A549 (cell line): ENCODE measurements around the gene PMM2. TPM values are rescaled to one million over a fixed set of nuclear protein-coding genes. Genes with fewer than 3 reads are reported as not detected.

ENCODE experiments used
- ATAC-seq, 2 experiments: fragments of 200-7000 bp in 1 of 2; fragments of >200 bp in 1 of 2; cut with Nextera tagmentation in 1 of 2; cut with Tn5 transposase in 1 of 2; 3 replicates each; pipeline versions ENCODE4 v1.8.0 to v1.9.1; 2018 to 2020; ENCODE audit warnings: mild to moderate bottlenecking in 1 of 2, moderate library complexity in 1 of 2
- CTCF ChIA-PET: fragments of 300-600 bp; sonication (Branson Sonifier 250); formaldehyde crosslinking; extraction: SDS; loops from one replicate; lab custom pipeline; 2021; ENCODE audit warnings: antibody characterized with exemption, inconsistent platforms; lab: Yijun Ruan, JAX
- POLR2A ChIA-PET: fragments of 350-600 bp; formaldehyde crosslinking; extraction: SDS; loops from one replicate; lab custom pipeline; 2021; ENCODE audit warnings: antibody characterized with exemption, inconsistent platforms; lab: Yijun Ruan, JAX
- DNase-seq, 2 experiments: peaks; one replicate each; pipeline versions ENCODE4 v3.0.0 to v3.0.0-alpha.2; 2011 to 2016; ENCODE audit warnings: low read depth in 1 of 2, low spot score in 1 of 2
- FAIRE-seq: peaks from 2 replicates; lab custom pipeline; 2011; peaks lifted over from hg19 to GRCh38; lab: Jason Lieb, UNC
- H3K27ac ChIP-seq, 2 experiments: fragments of >200 bp; sonication (Bioruptor Twin); formaldehyde crosslinking; 3 replicates each; pipeline ENCODE4 v1.5.1; 2016 to 2017
- H3K4me1 ChIP-seq: fragments of >200 bp; sonication (Bioruptor Twin); formaldehyde crosslinking; 3 replicates; pipeline ENCODE4 v1.6.1; 2016
- H3K4me2 ChIP-seq: fragments of >200 bp; sonication (Bioruptor Twin); formaldehyde crosslinking; 3 replicates; pipeline ENCODE4 v1.6.1; 2016
- H3K4me3 ChIP-seq: fragments of >200 bp; sonication (Bioruptor Twin); formaldehyde crosslinking; 3 replicates; pipeline ENCODE4 v1.5.1; 2016
- H3K9me3 ChIP-seq: fragments of >200 bp; sonication (Bioruptor Twin); formaldehyde crosslinking; 3 replicates; pipeline ENCODE4 v1.6.1; 2016
- ATOH8 ChIP-seq: fragments of 250-450 bp; sonication (Bioruptor Pico); IDR thresholded peaks from 2 replicates; pipeline ENCODE4 v1.5.0; 2020; ENCODE audit warnings: low read depth, mild to moderate bottlenecking, moderate library complexity
- BCL3 ChIP-seq: fragments of >200 bp; sonication (Bioruptor Twin); formaldehyde crosslinking; IDR thresholded peaks from 3 replicates; pipeline ENCODE4 v1.6.1; 2016
- CBX2 ChIP-seq: fragments of 200-600 bp; sonication (generic); IDR thresholded peaks from 2 replicates; pipeline ENCODE4 v1.6.1; 2016; ENCODE audit warnings: low read depth, mild to moderate bottlenecking, borderline replicate concordance
- E2F6 ChIP-seq: IDR thresholded peaks from 2 replicates; pipeline ENCODE4 v1.6.1; 2012; ENCODE audit warnings: low read depth, borderline replicate concordance
- EHF ChIP-seq: fragments of 250-450 bp; sonication (Bioruptor Pico); IDR thresholded peaks from 2 replicates; pipeline ENCODE4 v1.5.0; 2020; ENCODE audit warnings: mild to moderate bottlenecking
- EHMT2 ChIP-seq: fragments of 200-600 bp; sonication (generic); IDR thresholded peaks from 2 replicates; pipeline ENCODE4 v1.6.1; 2016; ENCODE audit warnings: antibody characterized with exemption, low read depth, mild to moderate bottlenecking, moderate library complexity
- ELK1 ChIP-seq: fragments of 150-350 bp; IDR thresholded peaks from 2 replicates; pipeline ENCODE4 v1.6.1; 2014; ENCODE audit warnings: low read depth, mild to moderate bottlenecking, low read length
- EP300 ChIP-seq, 2 experiments: fragments of >200 bp; sonication (Bioruptor Twin); formaldehyde crosslinking; IDR thresholded peaks; 2 replicates in 1 of 2; 3 replicates in 1 of 2; pipeline ENCODE4 v1.6.1; 2016 to 2017
- FOSB ChIP-seq: fragments of 250-450 bp; sonication (Bioruptor Pico); IDR thresholded peaks from 2 replicates; pipeline ENCODE4 v1.5.0; 2020; ENCODE audit warnings: mild to moderate bottlenecking, moderate library complexity
- FOSL2 ChIP-seq, 2 experiments: fragments of 450-650 bp in 1 of 2; fragments of >200 bp in 1 of 2; sonication (Bioruptor Twin) in 1 of 2; formaldehyde crosslinking; IDR thresholded peaks; 2 replicates each; pipeline versions ENCODE4 v1.5.0 to v1.6.1; 2016 to 2020; ENCODE audit warnings: mild to moderate bottlenecking in 1 of 2, moderate library complexity in 1 of 2
- FOXS1 ChIP-seq: fragments of 250-450 bp; sonication (Bioruptor Pico); IDR thresholded peaks from 2 replicates; pipeline ENCODE4 v1.5.0; 2020; ENCODE audit warnings: mild to moderate bottlenecking, moderate library complexity
- GATA3 ChIP-seq: IDR thresholded peaks from 2 replicates; pipeline ENCODE4 v1.6.1; 2012; ENCODE audit warnings: borderline replicate concordance
- HDAC2 ChIP-seq: fragments of 200-600 bp; sonication (generic); IDR thresholded peaks from 2 replicates; pipeline ENCODE4 v1.6.1; 2016
- HEYL ChIP-seq: fragments of 250-450 bp; sonication (Bioruptor Pico); IDR thresholded peaks from 2 replicates; pipeline ENCODE4 v1.8.0; 2021; ENCODE audit warnings: mild to moderate bottlenecking, moderate library complexity
- HOXB13 ChIP-seq: fragments of 250-450 bp; sonication (Bioruptor Pico); IDR thresholded peaks from 2 replicates; pipeline ENCODE4 v1.5.0; 2020; ENCODE audit warnings: low read depth, mild to moderate bottlenecking, moderate library complexity
- JUNB ChIP-seq: fragments of >200 bp; sonication (Bioruptor Twin); formaldehyde crosslinking; IDR thresholded peaks from 2 replicates; pipeline ENCODE4 v1.6.1; 2016
- MYC ChIP-seq: IDR thresholded peaks from 2 replicates; pipeline ENCODE4 v1.6.1; 2012; ENCODE audit warnings: mild to moderate bottlenecking, inconsistent platforms, low read length, improper control_type of control experiment, borderline replicate concordance
- NFE2L2 ChIP-seq: fragments of 150-350 bp; conservative IDR thresholded peaks from 2 replicates; pipeline ENCODE4 v1.6.1; 2014; ENCODE audit warnings: low read length
- NR3C1 ChIP-seq: fragments of >200 bp; sonication (Bioruptor Twin); formaldehyde crosslinking; IDR thresholded peaks from 3 replicates; pipeline ENCODE4 v1.6.1; 2017
- PHF8 ChIP-seq: fragments of 200-600 bp; sonication (generic); IDR thresholded peaks from 2 replicates; pipeline ENCODE4 v1.6.1; 2016; ENCODE audit warnings: low read depth, mild to moderate bottlenecking, antibody characterized with exemption, moderate library complexity, borderline replicate concordance
- POLR2AphosphoS2 ChIP-seq: conservative IDR thresholded peaks from 2 replicates; pipeline ENCODE4 v1.6.1; 2012; ENCODE audit warnings: low read length, improper control_type of control experiment, inconsistent platforms
- RAD21 ChIP-seq, 2 experiments: fragments of >200 bp in 1 of 2; sonication (Bioruptor Twin) in 1 of 2; formaldehyde crosslinking in 1 of 2; IDR thresholded peaks in 1 of 2; conservative IDR thresholded peaks in 1 of 2; 2 replicates in 1 of 2; 3 replicates in 1 of 2; pipeline ENCODE4 v1.6.1; 2012 to 2018; ENCODE audit warnings: inconsistent platforms in 1 of 2
- RARB ChIP-seq: fragments of 250-450 bp; sonication (Bioruptor Pico); IDR thresholded peaks from 2 replicates; pipeline ENCODE4 v1.8.0; 2021; ENCODE audit warnings: mild to moderate bottlenecking, moderate library complexity
- RCOR1 ChIP-seq: fragments of 150-350 bp; IDR thresholded peaks from 2 replicates; pipeline ENCODE4 v1.6.1; 2014; ENCODE audit warnings: antibody characterized with exemption, low read length, low read depth
- REST ChIP-seq: fragments of 200-600 bp; sonication (generic); IDR thresholded peaks from 2 replicates; pipeline ENCODE4 v1.6.1; 2016; ENCODE audit warnings: antibody characterized with exemption, mild to moderate bottlenecking, moderate library complexity
- TFCP2L1 ChIP-seq: fragments of 250-450 bp; sonication (Bioruptor Pico); IDR thresholded peaks from 2 replicates; pipeline ENCODE4 v1.5.0; 2021; ENCODE audit warnings: mild to moderate bottlenecking
- WGBS: methylation state at CpG from one replicate; pipeline ENCODE4 v1.1.6; 2017; ENCODE audit errors: missing lambda C conversion rate; 5-methylcytosine and 5-hydroxymethylcytosine counted together
- polyA plus RNA-seq, 4 experiments: library from polyadenylated mRNA; depleted of rRNA in 3 of 4; stranded (reverse); fragments of >200 nt; fragmentation: RNase III in 1 of 4; extraction: RNeasy Plus Mini Kit Qiagen cat#74134 plus additional on column Dnase treatment in 1 of 4; gene quantifications; 2 replicates in 3 of 4; 3 replicates in 1 of 4; pipeline ENCODE4 v1.2.3, GENCODE V29; 2011 to 2017

Gene PMM2
- polyA plus RNA-seq, 2 of the 4 experiments (the other 2 are of a cell fraction), result 56.6 to 72.4 TPM

- CTCF ChIA-PET, result interaction anchor here (0.7 to 1.1 kb wide), 2 partner anchors 9 to 1929 kb away, joined by 3 read pairs; no protein-coding TSS in a partner anchor
- no peak for FAIRE-seq
These were observed 9.6 kb downstream of the PMM2 start for GRCh38 chr16:8807189-8807588.

GRCh38 chr16:8808009-8808408 lies 10.4 kb downstream of the PMM2 start:
- 90% methylated on average over 3 of the region's 3 CpGs for WGBS
- DNase-seq, result no peak
- Histone ChIP-seq H3K4me3 (no peak overlapping the region), H3K4me2 (no peak overlapping the region), H3K4me1 (no peaks in the 10 kb centered on the region), H3K9me3 (no peaks in the 10 kb centered on the region), H3K27ac (no peak overlapping the region)
- TF ChIP-seq ATOH8 (CRISPR knock-in tag) (no peak), FOSL2 (IDR thresholded peaks at IDR 0.05) (no peak), FOSL2 (CRISPR knock-in tag; IDR thresholded peaks at IDR 0.05) (no peak), RARB (CRISPR knock-in tag) (no peak), GATA3 (no peak), FOSB (no peak), JUNB (no peak), REST (no peak), E2F6 (no peak), EHMT2 (no peak), TFCP2L1 (CRISPR knock-in tag) (no peak), HEYL (CRISPR knock-in tag) (no peak), RCOR1 (no peak), EHF (CRISPR knock-in tag) (no peak), MYC (no peak), CBX2 (no peak), FOXS1 (no peak)
- ChIA-PET POLR2A (no interaction called here), CTCF (no interaction called here)
- no peak for ATAC-seq
- no peak for FAIRE-seq

More at GRCh38 chr16:8807189-8807588, 9.6 kb downstream of the PMM2 start:
- Histone ChIP-seq H3K4me3 (no peak overlapping the region), H3K4me2 (no peak overlapping the region), H3K4me1 (no peaks in the 10 kb centered on the region), H3K27ac (no peak overlapping the region), H3K9me3 (no peaks in the 10 kb centered on the region)
- 94% methylated on average over 5 of the region's 5 CpGs for WGBS
- POLR2A ChIA-PET, result interaction anchor here (0.6 kb wide), 1 partner anchor 10 kb away, joined by 4 read pairs; no protein-coding TSS in a partner anchor
- ATAC-seq (no peak), DNase-seq (no peak)
- TF ChIP-seq PHF8, result no peak
- no peak for TF ChIP-seq BCL3
- no peak for TF ChIP-seq RAD21 (conservative IDR thresholded peaks at IDR 0.05 in 1 of 2, IDR thresholded peaks at IDR 0.05 in 1 of 2)
- no peak for TF ChIP-seq NR3C1
- TF ChIP-seq HEYL (CRISPR knock-in tag), result no peak
- no peak for TF ChIP-seq EP300 (IDR thresholded peaks at IDR 0.05)
- no peak for TF ChIP-seq HDAC2
- no peak for TF ChIP-seq NFE2L2
- TF ChIP-seq EHF (CRISPR knock-in tag), result no peak
- no peak for TF ChIP-seq POLR2AphosphoS2
- no peak for TF ChIP-seq HOXB13 (CRISPR knock-in tag)
- TF ChIP-seq FOSB, result no peak
- no peak for TF ChIP-seq ELK1
- TF ChIP-seq FOXS1, result no peak
